PC-3 (cell line): ENCODE data around the gene UBE2QL1.
"Not testable (repeated sequence)": the region's sequence is repeated elsewhere in the genome, so short reads cannot be mapped to it uniquely, and the experiment has no call there.

Experiments
- EZH2 ChIP-seq: fragments of 300-600 bp; sonication (generic); IDR thresholded peaks from one replicate; pipeline ENCODE4 v1.6.1; 2017; ENCODE audit warnings: antibody characterized with exemption, mild to moderate bottlenecking, low read length; ENCODE audit not compliant: unreplicated experiment
- EZH2phosphoT487 ChIP-seq: fragments of 300-600 bp; sonication (generic); IDR thresholded peaks from 2 replicates; pipeline ENCODE4 v1.6.1; 2018; ENCODE audit warnings: mild to moderate bottlenecking, antibody characterized with exemption, low read length, borderline replicate concordance
- TF ChIP-seq, protein P1 (sequence below): fragments of 300-600 bp; sonication (generic); conservative IDR thresholded peaks from 2 replicates; pipeline ENCODE4 v1.5.1; 2017; ENCODE audit warnings: antibody characterized with exemption, low read depth, mild to moderate bottlenecking, low read length

GRCh38 chr5:6515812-6516211 is 67.2 kb downstream of the UBE2QL1 start:
- not testable (repeated sequence) for TF ChIP-seq EZH2, EZH2phosphoT487
- TF ChIP-seq, protein P1, sequence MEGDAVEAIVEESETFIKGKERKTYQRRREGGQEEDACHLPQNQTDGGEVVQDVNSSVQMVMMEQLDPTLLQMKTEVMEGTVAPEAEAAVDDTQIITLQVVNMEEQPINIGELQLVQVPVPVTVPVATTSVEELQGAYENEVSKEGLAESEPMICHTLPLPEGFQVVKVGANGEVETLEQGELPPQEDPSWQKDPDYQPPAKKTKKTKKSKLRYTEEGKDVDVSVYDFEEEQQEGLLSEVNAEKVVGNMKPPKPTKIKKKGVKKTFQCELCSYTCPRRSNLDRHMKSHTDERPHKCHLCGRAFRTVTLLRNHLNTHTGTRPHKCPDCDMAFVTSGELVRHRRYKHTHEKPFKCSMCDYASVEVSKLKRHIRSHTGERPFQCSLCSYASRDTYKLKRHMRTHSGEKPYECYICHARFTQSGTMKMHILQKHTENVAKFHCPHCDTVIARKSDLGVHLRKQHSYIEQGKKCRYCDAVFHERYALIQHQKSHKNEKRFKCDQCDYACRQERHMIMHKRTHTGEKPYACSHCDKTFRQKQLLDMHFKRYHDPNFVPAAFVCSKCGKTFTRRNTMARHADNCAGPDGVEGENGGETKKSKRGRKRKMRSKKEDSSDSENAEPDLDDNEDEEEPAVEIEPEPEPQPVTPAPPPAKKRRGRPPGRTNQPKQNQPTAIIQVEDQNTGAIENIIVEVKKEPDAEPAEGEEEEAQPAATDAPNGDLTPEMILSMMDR: not testable (repeated sequence)
